H1 (cell line): ENCODE results near the gene SOBP. TPM values are rescaled to one million over a fixed set of nuclear protein-coding genes. Genes with fewer than 3 reads are reported as not detected.

Experiments
- CTCF ChIA-PET: fragments of 300-600 bp; sonication (Branson Sonifier 250); formaldehyde crosslinking; loops from one replicate; lab custom pipeline; 2021; ENCODE audit not compliant: partially characterized antibody; lab: Charles Lee
- POLR2A ChIA-PET: fragments of 300-600 bp; sonication (Branson Sonifier 250); formaldehyde crosslinking; loops from one replicate; lab custom pipeline; 2021; ENCODE audit warnings: inconsistent platforms; ENCODE audit not compliant: partially characterized antibody; lab: Charles Lee
- DNase-seq, 2 experiments: peaks; one replicate each; pipeline versions ENCODE4 v3.0.0 to v3.0.0-alpha.2; 2010 to 2022; ENCODE audit warnings: low spot score in 2 of 2, low read depth in 1 of 2, mixed read lengths in 1 of 2
- FAIRE-seq: peaks from 2 replicates; lab custom pipeline; 2011; peaks lifted over from hg19 to GRCh38; lab: Jason Lieb, UNC
- H2AFZ ChIP-seq: 2 replicates; pipeline ENCODE4 v1.8.1; 2012; ENCODE audit warnings: low read length, inconsistent platforms
- H2AK5ac ChIP-seq: 2 replicates; pipeline ENCODE4 v1.6.1; 2013; ENCODE audit warnings: low read depth, low read length
- H2BK120ac ChIP-seq: replicated peaks from 2 replicates; pipeline ENCODE3; 2013; ENCODE audit warnings: low read depth, low read length, inconsistent platforms
- H2BK12ac ChIP-seq: 2 replicates; pipeline ENCODE4 v1.6.1; 2013; ENCODE audit warnings: low read depth, low read length
- H2BK15ac ChIP-seq: 2 replicates; pipeline ENCODE4 v1.6.1; 2013; ENCODE audit warnings: low read length
- H2BK20ac ChIP-seq: 2 replicates; pipeline ENCODE4 v1.6.1; 2013; ENCODE audit warnings: low read length
- H2BK5ac ChIP-seq: 2 replicates; pipeline ENCODE4 v1.6.1; 2013; ENCODE audit warnings: low read depth, low read length
- H3K14ac ChIP-seq: 2 replicates; pipeline ENCODE4 v1.6.1; 2013; ENCODE audit warnings: inconsistent platforms; ENCODE audit not compliant: insufficient read length
- H3K18ac ChIP-seq: 2 replicates; pipeline ENCODE4 v1.6.1; 2013; ENCODE audit warnings: low read length; ENCODE audit errors: extremely low read depth
- H3K23ac ChIP-seq: 2 replicates; pipeline ENCODE4 v1.6.1; 2013; ENCODE audit warnings: inconsistent platforms; ENCODE audit not compliant: insufficient read length
- H3K23me2 ChIP-seq: 2 replicates; pipeline ENCODE4 v1.6.1; 2013; ENCODE audit warnings: low read depth, low read length
- H3K27ac ChIP-seq: 2 replicates; pipeline ENCODE4 v1.6.1; 2011; ENCODE audit warnings: low read depth, low read length, inconsistent platforms
- H3K27me3 ChIP-seq, 4 experiments: replicated peaks in 1 of 4; 1 replicate in 1 of 4; 2 replicates in 3 of 4; pipeline versions ENCODE4 v1.6.1 to v1.8.1; 2011 to 2013; ENCODE audit warnings: low read length in 3 of 4, mild to moderate bottlenecking in 3 of 4, inconsistent platforms in 2 of 4, mixed read lengths in 2 of 4, moderate library complexity in 1 of 4; ENCODE audit not compliant: control insufficient read depth in 3 of 4, insufficient read depth in 3 of 4; ENCODE audit errors: extremely low read depth in 1 of 4
- H3K36me3 ChIP-seq, 4 experiments: 2 replicates each; pipeline versions ENCODE4 v1.6.1 to v1.8.1; 2011 to 2013; ENCODE audit warnings: mild to moderate bottlenecking in 4 of 4, low read length in 3 of 4, moderate library complexity in 2 of 4, control low read depth in 1 of 4, inconsistent platforms in 1 of 4; ENCODE audit not compliant: insufficient read depth in 4 of 4, control insufficient read depth in 2 of 4
- H3K4ac ChIP-seq: replicated peaks from 2 replicates; pipeline ENCODE3; 2013; ENCODE audit warnings: low read length, low read depth, mixed read lengths, inconsistent platforms; ENCODE audit not compliant: insufficient read length
- H3K4me1 ChIP-seq, 4 experiments: replicated peaks in 1 of 4; 1 replicate in 1 of 4; 2 replicates in 3 of 4; pipeline versions ENCODE4 v1.6.1 to v1.8.1; 2011 to 2013; ENCODE audit warnings: low read length in 3 of 4, inconsistent platforms in 2 of 4, mixed read lengths in 1 of 4; ENCODE audit not compliant: insufficient read depth in 4 of 4, control insufficient read depth in 3 of 4
- H3K4me2 ChIP-seq, 2 experiments: 2 replicates each; pipeline versions ENCODE4 v1.6.1 to v1.8.1; 2011 to 2013; ENCODE audit warnings: low read depth in 2 of 2, low read length in 2 of 2, control low read depth in 1 of 2, inconsistent platforms in 1 of 2, mild to moderate bottlenecking in 1 of 2; ENCODE audit not compliant: insufficient read depth in 1 of 2
- H3K4me3 ChIP-seq, 4 experiments: fragments of 200-600, 300-600 bp in 1 of 4; sonication (generic), shearing (Covaris generic), sonication (Bioruptor Twin) in 1 of 4; 2 replicates each; pipeline versions ENCODE4 v1.5.1 to v1.8.1; 2011 to 2016; ENCODE audit warnings: low read length in 4 of 4, low read depth in 3 of 4, control low read depth in 2 of 4, inconsistent platforms in 2 of 4, mild to moderate bottlenecking in 2 of 4, mixed read lengths in 1 of 4, moderate library complexity in 1 of 4; ENCODE audit not compliant: insufficient read depth in 2 of 4; ENCODE audit errors: extremely low read depth in 1 of 4
- H3K56ac ChIP-seq: replicated peaks from 2 replicates; pipeline ENCODE3; 2013; ENCODE audit warnings: low read depth, mild to moderate bottlenecking, mixed read lengths, low read length, inconsistent platforms; ENCODE audit not compliant: insufficient read length
- H3K79me1 ChIP-seq: 2 replicates; pipeline ENCODE4 v1.6.1; 2013; ENCODE audit warnings: low read depth, low read length, control low read depth
- H3K79me2 ChIP-seq, 2 experiments: 2 replicates each; pipeline versions ENCODE4 v1.6.1 to v1.8.1; 2012 to 2013; ENCODE audit warnings: low read length in 2 of 2, mild to moderate bottlenecking in 2 of 2, inconsistent platforms in 1 of 2; ENCODE audit not compliant: insufficient read depth in 2 of 2, control insufficient read depth in 1 of 2
- H3K9ac ChIP-seq, 4 experiments: replicated peaks in 1 of 4; 1 replicate in 1 of 4; 2 replicates in 3 of 4; pipeline versions ENCODE4 v1.6.1 to v1.8.1; 2011 to 2013; ENCODE audit warnings: low read depth in 3 of 4, low read length in 3 of 4, control low read depth in 2 of 4, mild to moderate bottlenecking in 2 of 4, moderate library complexity in 2 of 4, inconsistent platforms in 1 of 4; ENCODE audit errors: extremely low read depth in 1 of 4
- H3K9me3 ChIP-seq, 2 experiments: 2 replicates each; pipeline versions ENCODE4 v1.6.1 to v1.8.1; 2012 to 2013; ENCODE audit warnings: mild to moderate bottlenecking in 2 of 2, moderate library complexity in 2 of 2, control low read depth in 1 of 2, inconsistent platforms in 1 of 2, low read depth in 1 of 2, low read length in 1 of 2, mixed read lengths in 1 of 2; ENCODE audit not compliant: insufficient read depth in 2 of 2
- H4K20me1 ChIP-seq, 2 experiments: replicated peaks in 1 of 2; 2 replicates each; pipeline versions ENCODE3 to v1.8.1; 2011 to 2013; ENCODE audit warnings: inconsistent platforms in 2 of 2, low read length in 2 of 2, mild to moderate bottlenecking in 1 of 2; ENCODE audit not compliant: insufficient read depth in 2 of 2, control insufficient read depth in 1 of 2
- H4K5ac ChIP-seq: 2 replicates; pipeline ENCODE4 v1.6.1; 2013; ENCODE audit warnings: low read length, low read depth, mixed read lengths, inconsistent platforms; ENCODE audit not compliant: insufficient read length
- H4K8ac ChIP-seq: 2 replicates; pipeline ENCODE4 v1.8.0; 2013; ENCODE audit warnings: mild to moderate bottlenecking, moderate library complexity, low read length, inconsistent platforms; ENCODE audit not compliant: insufficient read depth; ENCODE audit errors: extremely low read depth
- H4K91ac ChIP-seq: replicated peaks from 2 replicates; pipeline ENCODE3; 2013; ENCODE audit warnings: low read length, mixed read lengths, inconsistent platforms; ENCODE audit not compliant: insufficient read length
- BCL11A ChIP-seq, 2 experiments: IDR thresholded peaks; one replicate each; pipeline ENCODE4 v1.6.1; 2011; ENCODE audit warnings: low read depth in 2 of 2, low read length in 2 of 2, mild to moderate bottlenecking in 2 of 2
- CEBPB ChIP-seq: IDR thresholded peaks from 2 replicates; pipeline ENCODE4 v1.6.1; 2012; ENCODE audit warnings: low read depth, low read length
- EP300 ChIP-seq, 2 experiments: IDR thresholded peaks; 1 replicate in 1 of 2; 2 replicates in 1 of 2; pipeline ENCODE4 v1.6.1; 2011 to 2012; ENCODE audit warnings: low read depth in 2 of 2, low read length in 2 of 2, mild to moderate bottlenecking in 2 of 2, borderline replicate concordance in 1 of 2, inconsistent platforms in 1 of 2, moderate library complexity in 1 of 2
- EZH2 ChIP-seq: fragments of 200-600 bp; sonication (generic); IDR thresholded peaks from 2 replicates; pipeline ENCODE4 v1.7.1; 2012; ENCODE audit warnings: low read depth, mild to moderate bottlenecking, moderate library complexity, low read length, inconsistent platforms; ENCODE audit not compliant: severe bottlenecking
- GABPA ChIP-seq: IDR thresholded peaks from 2 replicates; pipeline ENCODE4 v1.6.1; 2011; ENCODE audit warnings: mild to moderate bottlenecking, low read length, moderate library complexity, borderline replicate concordance; ENCODE audit not compliant: insufficient read depth
- HDAC6 ChIP-seq: IDR thresholded peaks from one replicate; pipeline ENCODE4 v1.7.1; 2012; ENCODE audit warnings: low read depth, mild to moderate bottlenecking, inconsistent platforms, low read length, moderate library complexity
- JUN ChIP-seq: IDR thresholded peaks from 2 replicates; pipeline ENCODE4 v1.6.1; 2011; ENCODE audit warnings: low read depth, mild to moderate bottlenecking, improper control_type of control experiment, low read length
- KDM1A ChIP-seq: fragments of 200-600, 300-600 bp; sonication (generic); IDR thresholded peaks from 2 replicates; pipeline ENCODE4 v1.7.1; 2016; ENCODE audit warnings: mild to moderate bottlenecking, low read length, borderline replicate concordance
- KDM4A ChIP-seq: IDR thresholded peaks from one replicate; pipeline ENCODE4 v1.7.1; 2012; ENCODE audit warnings: low read depth, mild to moderate bottlenecking, moderate library complexity, low read length, inconsistent platforms; ENCODE audit not compliant: severe bottlenecking
- SAP30 ChIP-seq: fragments of 300-600 bp; sonication (generic); IDR thresholded peaks from 2 replicates; pipeline ENCODE4 v1.7.1; 2012; ENCODE audit warnings: low read length, moderate library complexity, mild to moderate bottlenecking, inconsistent platforms; ENCODE audit not compliant: insufficient read depth, insufficient replicate concordance
- SIX5 ChIP-seq: IDR thresholded peaks from 2 replicates; pipeline ENCODE4 v1.6.1; 2011; ENCODE audit warnings: mild to moderate bottlenecking, low read depth, low read length
- SP1 ChIP-seq: IDR thresholded peaks from 2 replicates; pipeline ENCODE4 v1.6.1; 2011; ENCODE audit warnings: low read depth, low read length
- WGBS, 2 experiments: shearing (Covaris generic) in 1 of 2; methylation state at CpG; one replicate each; pipeline versions ENCODE4 v1.1.6 to v1.1.7; 2013 to 2015; ENCODE audit warnings: low lambda C conversion rate in 2 of 2, mixed read lengths in 2 of 2, inconsistent platforms in 1 of 2, low coverage in 1 of 2, missing lambda C conversion rate in 1 of 2; ENCODE audit not compliant: insufficient replicate concordance in 2 of 2, insufficient coverage in 1 of 2, insufficient read length in 1 of 2; ENCODE audit errors: extremely low coverage in 1 of 2, missing lambda C conversion rate in 1 of 2; 5-methylcytosine and 5-hydroxymethylcytosine counted together
- polyA plus RNA-seq, 7 experiments: library from polyadenylated mRNA; depleted of rRNA in 3 of 7; stranded (reverse) in 5 of 7; unstranded in 2 of 7; fragments of >200 nt in 5 of 7; fragments of 200-250 nt in 2 of 7; gene quantifications; 1 replicate in 5 of 7; 2 replicates in 1 of 7; 4 replicates in 1 of 7; pipeline versions ENCODE4 v1.2.1 to v1.2.3, GENCODE V29; 2011 to 2013; ENCODE audit warnings: missing spikeins in 2 of 7, mixed read lengths in 2 of 7
- total RNA-seq: library from RNA; stranded (reverse); fragmentation: NEBNext Ultra II Directional; extraction: Animal tissue kit (Norgen Biotek cat#: 25700); gene quantifications from 2 replicates; pipeline ENCODE4 v1.2.1, GENCODE V29; 2021

Gene SOBP
- total and polyA plus RNA-seq, 2 of the 8 experiments (the other 6 are each of a cell fraction or from before 2014, with no cell fraction given) = 0.45 to 6.2 TPM

GRCh38 chr6:107479089-107479690 lies 10.7 kb upstream of the SOBP start:
- no peak overlapping the region for H3K56ac ChIP-seq
- no peak overlapping the region for H3K4me2 ChIP-seq
- H3K18ac ChIP-seq = no peak overlapping the region
- H3K9me3 ChIP-seq = no peaks in the 10 kb centered on the region
- no peak for FAIRE-seq
- no peaks in the 10 kb centered on the region for H3K27me3 ChIP-seq
- no peak overlapping the region for H3K9ac ChIP-seq
- H2BK120ac ChIP-seq = no peak overlapping the region
- H3K4ac ChIP-seq = no peak overlapping the region
- H3K4me1 ChIP-seq = no peaks in the 10 kb centered on the region
- H2BK12ac ChIP-seq = no peak overlapping the region
- no peaks in the 10 kb centered on the region for H3K79me2 ChIP-seq
- no peak overlapping the region for H3K14ac ChIP-seq
- no peak overlapping the region for H4K5ac ChIP-seq
- H2BK20ac ChIP-seq = no peak overlapping the region
- no peak overlapping the region for H4K8ac ChIP-seq
- no peak overlapping the region for H2BK15ac ChIP-seq
- no peaks in the 10 kb centered on the region for H3K79me1 ChIP-seq
- no peak overlapping the region for H4K91ac ChIP-seq
- H2BK5ac ChIP-seq = no peak overlapping the region
- H3K4me3 ChIP-seq = no peak overlapping the region
- H3K27ac ChIP-seq = no peak overlapping the region
- H2AFZ ChIP-seq = no peak overlapping the region
- CTCF ChIA-PET = interaction anchor here (2.1 kb wide), 1 partner anchor 20 kb away, joined by 5 read pairs; the partner anchor contains the start of gene PDSS2
- no peak overlapping the region for H3K23ac ChIP-seq
- no peak for DNase-seq
- H4K20me1 ChIP-seq = no peaks in the 10 kb centered on the region
- H3K36me3 ChIP-seq = no peaks in the 10 kb centered on the region
- H3K23me2 ChIP-seq = no peaks in the 10 kb centered on the region
- POLR2A ChIA-PET = interaction anchor here (1.9 kb wide), 1 partner anchor 19 kb away, joined by 6 read pairs; the partner anchor contains the start of gene PDSS2
- 85% methylated on average over 4 of the region's 4 CpGs; no CpG with 5 or more reads in 1 of the 2 experiments for WGBS, 2 experiments
- H2AK5ac ChIP-seq = no peak overlapping the region
- no peak for TF ChIP-seq EZH2
- TF ChIP-seq CEBPB = no peak
- no peak for TF ChIP-seq HDAC6
- TF ChIP-seq JUN = no peak
- TF ChIP-seq BCL11A (IDR thresholded peaks at IDR 0.05; ENCODE audit: low read depth in 2 of 2, low read length in 2 of 2) = no peak
- TF ChIP-seq GABPA = no peak
- TF ChIP-seq KDM4A = no peak
- TF ChIP-seq SAP30 = no peak
- TF ChIP-seq SP1 = no peak
- no peak for TF ChIP-seq SIX5
- no peak for TF ChIP-seq KDM1A
- no peak for TF ChIP-seq EP300 (IDR thresholded peaks at IDR 0.05; ENCODE audit: borderline replicate concordance in 1 of 2, low read depth in 2 of 2, low read length in 2 of 2)
